Activated CD8-positive, alpha-beta memory T cell treated with anti-CD3 and anti-CD28 coated beads, Interleukin-2, amount 10 ng/mL, durations not matched to agents 7 days and 5 days (primary cell): ENCODE data around the gene BAG3. TPM values are rescaled to one million over a fixed set of nuclear protein-coding genes. Genes with fewer than 3 reads are reported as not detected.
A peak's percentile ranks its signal among the peaks of the same experiment; 100 is the strongest.

ENCODE experiments used
- ATAC-seq: fragments of 150-1000 bp; cut with Tn5 transposase; one replicate; pipeline ENCODE4 v1.10.0; 2021; ENCODE audit warnings: moderate library complexity
- CTCF ChIA-PET: fragments of 350-600 bp; sonication (Branson Sonifier 250); formaldehyde crosslinking; loops from one replicate; lab custom pipeline; 2021; ENCODE audit warnings: antibody characterized with exemption; lab: Charles Lee
- DNase-seq: peaks from one replicate; pipeline ENCODE4 v3.0.0-alpha.2; 2020
- H3K27ac Mint-ChIP-seq: one replicate; pipeline ENCODE4 v1.8.0; 2021; ENCODE audit warnings: mild to moderate bottlenecking, mixed read lengths
- H3K27me3 Mint-ChIP-seq: one replicate; pipeline ENCODE4 v1.8.0; 2021; ENCODE audit warnings: mixed read lengths
- H3K36me3 Mint-ChIP-seq: one replicate; pipeline ENCODE4 v1.8.0; 2021; ENCODE audit warnings: mild to moderate bottlenecking, mixed read lengths
- H3K4me1 Mint-ChIP-seq: one replicate; pipeline ENCODE4 v1.8.0; 2021; ENCODE audit warnings: mixed read lengths
- H3K4me3 Mint-ChIP-seq: one replicate; pipeline ENCODE4 v1.8.0; 2021; ENCODE audit warnings: mild to moderate bottlenecking, moderate library complexity, mixed read lengths
- H3K9me3 Mint-ChIP-seq: one replicate; pipeline ENCODE4 v1.8.0; 2022; ENCODE audit warnings: low read depth, mixed read lengths
- total RNA-seq, 2 experiments: library from RNA; stranded (reverse); gene quantifications; one replicate each; pipeline ENCODE4 v1.2.3, GENCODE V29; 2021

The BAG3 gene
- total RNA-seq, 2 experiments from 2014 or later: 12.7 to 13.0 TPM

- ATAC-seq (no peak), DNase-seq (no peak)
- Mint-ChIP-seq H3K4me3 (no peak overlapping the region), H3K27ac (no peak overlapping the region), H3K9me3 (no peaks in the 10 kb centered on the region), H3K27me3 (peaks cover 8% of the 10 kb centered on the region), H3K4me1 (peaks cover 23% of the 10 kb centered on the region), H3K36me3 (no peaks in the 10 kb centered on the region)
- CTCF ChIA-PET: interaction anchor here (1.1 to 1.4 kb wide), 3 partner anchors 8 to 106 kb away, joined by 4 to 6 read pairs (median 5); no protein-coding TSS in a partner anchor
Measured at GRCh38 chr10:119644205-119644814, 6.9 kb upstream of the BAG3 start.

- Mint-ChIP-seq H3K4me1 (peaks cover 26% of the 10 kb centered on the region), H3K4me3 (no peak overlapping the region), H3K9me3 (no peaks in the 10 kb centered on the region), H3K36me3 (peaks cover 3% of the 10 kb centered on the region), H3K27ac (no peak overlapping the region), H3K27me3 (peaks cover 8% of the 10 kb centered on the region)
- no peak for ATAC-seq
- CTCF ChIA-PET: interaction anchor here (1.4 kb wide), 2 partner anchors 41 to 106 kb away, joined by 4 to 5 read pairs; no protein-coding TSS in a partner anchor
- DNase-seq: no peak
Measured at GRCh38 chr10:119644994-119645393, 6.2 kb upstream of the BAG3 start.

GRCh38 chr10:119650062-119650461 is 1.1 kb upstream of the BAG3 start:
- no peaks in the 10 kb centered on the region for H3K9me3 Mint-ChIP-seq
- ATAC-seq (no peak), DNase-seq (no peak)
- peak overlapping the region; percentile 95 for H3K27ac Mint-ChIP-seq
- H3K36me3 Mint-ChIP-seq: peaks cover 8% of the 10 kb centered on the region
- peaks cover 34% of the 10 kb centered on the region for H3K4me1 Mint-ChIP-seq
- H3K4me3 Mint-ChIP-seq: peak overlapping the region; percentile 94
- CTCF ChIA-PET: interaction anchor here (1.1 to 3.4 kb wide), 2 partner anchors 14 to 17 kb away, joined by 3 to 15 read pairs; no protein-coding TSS in a partner anchor
- peaks cover 6% of the 10 kb centered on the region for H3K27me3 Mint-ChIP-seq

GRCh38 chr10:119651514-119652360 is 557 bp downstream of the BAG3 start:
- H3K36me3 Mint-ChIP-seq: peaks cover 8% of the 10 kb centered on the region
- DNase-seq (peak; percentile 59), ATAC-seq (peak; percentile 17)
- H3K9me3 Mint-ChIP-seq: no peaks in the 10 kb centered on the region
- H3K27me3 Mint-ChIP-seq: peaks cover 6% of the 10 kb centered on the region
- peak overlapping the region; percentile 91 for H3K27ac Mint-ChIP-seq
- H3K4me3 Mint-ChIP-seq: peak overlapping the region; percentile 94
- CTCF ChIA-PET: interaction anchor here (0.7 to 3.4 kb wide), 5 partner anchors 8 to 107 kb away, joined by 3 to 15 read pairs (median 4); partner anchors contain the start of gene TIAL1
- peaks cover 48% of the 10 kb centered on the region for H3K4me1 Mint-ChIP-seq

- Mint-ChIP-seq H3K27ac (peak overlapping the region; percentile 83), H3K36me3 (peaks cover 8% of the 10 kb centered on the region), H3K27me3 (peaks cover 6% of the 10 kb centered on the region), H3K9me3 (no peaks in the 10 kb centered on the region), H3K4me1 (peaks cover 51% of the 10 kb centered on the region), H3K4me3 (peak overlapping the region; percentile 94)
- DNase-seq: no peak
- peak; percentile 43 for ATAC-seq
- CTCF ChIA-PET: interaction anchor here (0.9 to 3.4 kb wide), 5 partner anchors 8 to 114 kb away, joined by 3 to 15 read pairs (median 4); no protein-coding TSS in a partner anchor
Measured at GRCh38 chr10:119652361-119652730, 1.2 kb downstream of the BAG3 start.

- Mint-ChIP-seq H3K4me3 (peak overlapping the region; percentile 47), H3K9me3 (no peaks in the 10 kb centered on the region), H3K4me1 (peaks cover 51% of the 10 kb centered on the region), H3K36me3 (peaks cover 8% of the 10 kb centered on the region), H3K27ac (peak overlapping the region; percentile 39), H3K27me3 (peaks cover 6% of the 10 kb centered on the region)
- CTCF ChIA-PET: interaction anchor here (0.9 to 3.4 kb wide), 8 partner anchors 9 to 115 kb away, joined by 3 to 15 read pairs (median 5); partner anchors contain the start of gene INPP5F
- ATAC-seq (no peak), DNase-seq (no peak)
Measured at GRCh38 chr10:119653209-119653608, 2.0 kb downstream of the BAG3 start.

- H3K36me3 Mint-ChIP-seq: peaks cover 8% of the 10 kb centered on the region
- H3K4me1 Mint-ChIP-seq: peaks cover 55% of the 10 kb centered on the region
- DNase-seq (no peak), ATAC-seq (no peak)
- no peaks in the 10 kb centered on the region for H3K9me3 Mint-ChIP-seq
- peak overlapping the region; percentile 39 for H3K27ac Mint-ChIP-seq
- CTCF ChIA-PET: interaction anchor here (1.2 to 2.3 kb wide), 5 partner anchors 10 to 72 kb away, joined by 3 to 7 read pairs (median 6); partner anchors contain the start of gene INPP5F
- peaks cover 6% of the 10 kb centered on the region for H3K27me3 Mint-ChIP-seq
- no peak overlapping the region for H3K4me3 Mint-ChIP-seq
Measured at GRCh38 chr10:119653916-119654315, 2.7 kb downstream of the BAG3 start.

- Mint-ChIP-seq H3K4me1 (peaks cover 55% of the 10 kb centered on the region), H3K27ac (no peak overlapping the region), H3K27me3 (peaks cover 4% of the 10 kb centered on the region), H3K36me3 (peaks cover 6% of the 10 kb centered on the region), H3K4me3 (no peak overlapping the region), H3K9me3 (no peaks in the 10 kb centered on the region)
- DNase-seq: no peak
- CTCF ChIA-PET: interaction anchor here (0.6 to 3.0 kb wide), 2 partner anchors 42 to 52 kb away, joined by 3 to 8 read pairs; no protein-coding TSS in a partner anchor
- no peak for ATAC-seq
Measured at GRCh38 chr10:119654540-119654939, 3.4 kb downstream of the BAG3 start.

GRCh38 chr10:119655566-119656001 is 4.4 kb downstream of the BAG3 start:
- peaks cover 5% of the 10 kb centered on the region for H3K36me3 Mint-ChIP-seq
- peak overlapping the region; percentile 74 for H3K27ac Mint-ChIP-seq
- H3K4me3 Mint-ChIP-seq: peak overlapping the region; percentile 31
- ATAC-seq: no peak
- H3K9me3 Mint-ChIP-seq: no peaks in the 10 kb centered on the region
- CTCF ChIA-PET: interaction anchor here (1.4 to 3.0 kb wide), 2 partner anchors 53 to 71 kb away, joined by 3 to 8 read pairs; partner anchors contain the start of gene INPP5F
- peaks cover 48% of the 10 kb centered on the region for H3K4me1 Mint-ChIP-seq
- H3K27me3 Mint-ChIP-seq: no peaks in the 10 kb centered on the region
- peak; percentile 57 for DNase-seq

- no peaks in the 10 kb centered on the region for H3K9me3 Mint-ChIP-seq
- no peak overlapping the region for H3K27ac Mint-ChIP-seq
- H3K4me3 Mint-ChIP-seq: no peak overlapping the region
- DNase-seq (no peak), ATAC-seq (no peak)
- peaks cover 5% of the 10 kb centered on the region for H3K36me3 Mint-ChIP-seq
- CTCF ChIA-PET: interaction anchor here (1.4 to 3.0 kb wide), 2 partner anchors 54 to 69 kb away, joined by 3 to 8 read pairs; partner anchors contain the start of gene INPP5F
- peaks cover 50% of the 10 kb centered on the region for H3K4me1 Mint-ChIP-seq
- no peaks in the 10 kb centered on the region for H3K27me3 Mint-ChIP-seq
Measured at GRCh38 chr10:119656760-119657159, 5.6 kb downstream of the BAG3 start.

- peaks cover 7% of the 10 kb centered on the region for H3K36me3 Mint-ChIP-seq
- H3K27ac Mint-ChIP-seq: no peak overlapping the region
- no peak for ATAC-seq
- no peak for DNase-seq
- H3K4me3 Mint-ChIP-seq: no peak overlapping the region
- H3K4me1 Mint-ChIP-seq: peaks cover 53% of the 10 kb centered on the region
- no peaks in the 10 kb centered on the region for H3K9me3 Mint-ChIP-seq
- CTCF ChIA-PET: no interaction called here
- H3K27me3 Mint-ChIP-seq: no peaks in the 10 kb centered on the region
Measured at GRCh38 chr10:119657725-119658124, 6.5 kb downstream of the BAG3 start.

GRCh38 chr10:119658274-119658673 is 7.1 kb downstream of the BAG3 start:
- peaks cover 5% of the 10 kb centered on the region for H3K36me3 Mint-ChIP-seq
- H3K9me3 Mint-ChIP-seq: no peaks in the 10 kb centered on the region
- H3K4me3 Mint-ChIP-seq: no peak overlapping the region
- no peaks in the 10 kb centered on the region for H3K27me3 Mint-ChIP-seq
- H3K27ac Mint-ChIP-seq: no peak overlapping the region
- CTCF ChIA-PET: no interaction called here
- ATAC-seq (no peak), DNase-seq (no peak)
- H3K4me1 Mint-ChIP-seq: peaks cover 52% of the 10 kb centered on the region

- Mint-ChIP-seq H3K4me1 (peaks cover 49% of the 10 kb centered on the region), H3K36me3 (peaks cover 2% of the 10 kb centered on the region), H3K27me3 (no peaks in the 10 kb centered on the region), H3K27ac (no peak overlapping the region), H3K9me3 (no peaks in the 10 kb centered on the region), H3K4me3 (no peak overlapping the region)
- CTCF ChIA-PET: no interaction called here
- DNase-seq: no peak
- ATAC-seq: no peak
Measured at GRCh38 chr10:119659951-119660350, 8.8 kb downstream of the BAG3 start.
